Measurements from ENCODE around the gene RMDN3. TPM values are rescaled to one million over a fixed set of nuclear protein-coding genes. Genes with fewer than 3 reads are reported as not detected.

Gene RMDN3
- 23.4 TPM for polyA plus RNA-seq (2013, experiment 1 of 4)
- polyA plus RNA-seq (2013, experiment 2 of 4), result 24.5 TPM
- polyA plus RNA-seq (2013, experiment 3 of 4), result 17.5 TPM
- polyA plus RNA-seq (2013, experiment 4 of 4), result 19.5 TPM

- peak within 1 kb of the TSS; percentile 95 for H3K4me3 ChIP-seq (ENCODE audit: insufficient read depth, low read depth, low read length)
- no peaks in the 10 kb centered on the region for H3K4me1 ChIP-seq (ENCODE audit: control insufficient read depth, insufficient read depth, low read length)
- 8 to 9% methylated on average over 66 of the region's 66 CpGs for WGBS, 2 experiments
Observed at GRCh38 chr15:40754883-40755811, at the start of gene RMDN3. Gene RMDN3 (minus strand): TSS chr15:40755254. CDS start chr15:40754783, 471 bp downstream.

GRCh38 chr15:40803688-40804087 lies 48.6 kb upstream of the RMDN3 start:
- Histone ChIP-seq H3K9me3 (ENCODE audit: control insufficient read depth, low read length) (no peaks in the 10 kb centered on the region), H3K27ac (ENCODE audit: insufficient read depth, low read depth, low read length, poor library complexity, severe bottlenecking) (no peak overlapping the region), H3K4me1 (ENCODE audit: control insufficient read depth, insufficient read depth, low read length) (peaks cover 6% of the 10 kb centered on the region), H3K4me3 (ENCODE audit: insufficient read depth, low read depth, low read length) (no peak overlapping the region), H3K27me3 (ENCODE audit: control insufficient read depth, insufficient read depth, low read length, poor library complexity, severe bottlenecking) (no peaks in the 10 kb centered on the region), H3K36me3 (ENCODE audit: control insufficient read depth, insufficient read depth, low read length) (no peaks in the 10 kb centered on the region)
- 97 to 100% methylated on average over 1 of the region's 1 CpG for WGBS, 2 experiments

More at GRCh38 chr15:40754883-40755811, at the start of gene RMDN3:
- Histone ChIP-seq H3K9me3 (ENCODE audit: control insufficient read depth, low read length) (no peaks in the 10 kb centered on the region), H3K27ac (ENCODE audit: insufficient read depth, low read depth, low read length, poor library complexity, severe bottlenecking) (peak within 1 kb of the TSS; percentile 79), H3K27me3 (ENCODE audit: control insufficient read depth, insufficient read depth, low read length, poor library complexity, severe bottlenecking) (no peaks in the 10 kb centered on the region), H3K36me3 (ENCODE audit: control insufficient read depth, insufficient read depth, low read length) (no peaks in the 10 kb centered on the region)

GRCh38 chr15:40803076-40803475 lies 48.0 kb upstream of the RMDN3 start:
- H3K27me3 ChIP-seq (ENCODE audit: control insufficient read depth, insufficient read depth, low read length, poor library complexity, severe bottlenecking), result no peaks in the 10 kb centered on the region

GRCh38 chr15:40799523-40799922 lies 44.5 kb upstream of the RMDN3 start:
- Histone ChIP-seq H3K27ac (ENCODE audit: insufficient read depth, low read depth, low read length, poor library complexity, severe bottlenecking) (no peak overlapping the region), H3K4me1 (ENCODE audit: control insufficient read depth, insufficient read depth, low read length) (peaks cover 4% of the 10 kb centered on the region)

More at GRCh38 chr15:40803076-40803475, 48.0 kb upstream of the RMDN3 start:
- no peak overlapping the region for H3K4me3 ChIP-seq (ENCODE audit: insufficient read depth, low read depth, low read length)
- H3K27ac ChIP-seq (ENCODE audit: insufficient read depth, low read depth, low read length, poor library complexity, severe bottlenecking), result no peak overlapping the region
- H3K36me3 ChIP-seq (ENCODE audit: control insufficient read depth, insufficient read depth, low read length), result no peaks in the 10 kb centered on the region
- no peaks in the 10 kb centered on the region for H3K9me3 ChIP-seq (ENCODE audit: control insufficient read depth, low read length)
- peaks cover 10% of the 10 kb centered on the region for H3K4me1 ChIP-seq (ENCODE audit: control insufficient read depth, insufficient read depth, low read length)
- WGBS, 2 experiments, result 89 to 99% methylated on average over 2 of the region's 2 CpGs

GRCh38 chr15:40796512-40796911 lies 41.5 kb upstream of the RMDN3 start:
- Histone ChIP-seq H3K4me1 (ENCODE audit: control insufficient read depth, insufficient read depth, low read length) (peaks cover 4% of the 10 kb centered on the region), H3K36me3 (ENCODE audit: control insufficient read depth, insufficient read depth, low read length) (no peaks in the 10 kb centered on the region), H3K9me3 (ENCODE audit: control insufficient read depth, low read length) (no peaks in the 10 kb centered on the region), H3K4me3 (ENCODE audit: insufficient read depth, low read depth, low read length) (no peak overlapping the region), H3K27me3 (ENCODE audit: control insufficient read depth, insufficient read depth, low read length, poor library complexity, severe bottlenecking) (no peaks in the 10 kb centered on the region), H3K27ac (ENCODE audit: insufficient read depth, low read depth, low read length, poor library complexity, severe bottlenecking) (no peak overlapping the region)
- 91 to 94% methylated on average over 5 of the region's 5 CpGs for WGBS, 2 experiments

More at GRCh38 chr15:40799523-40799922, 44.5 kb upstream of the RMDN3 start:
- Histone ChIP-seq H3K4me3 (ENCODE audit: insufficient read depth, low read depth, low read length) (no peak overlapping the region), H3K27me3 (ENCODE audit: control insufficient read depth, insufficient read depth, low read length, poor library complexity, severe bottlenecking) (no peaks in the 10 kb centered on the region), H3K36me3 (ENCODE audit: control insufficient read depth, insufficient read depth, low read length) (no peaks in the 10 kb centered on the region), H3K9me3 (ENCODE audit: control insufficient read depth, low read length) (no peaks in the 10 kb centered on the region)
- 93 to 94% methylated on average over 3 of the region's 3 CpGs for WGBS, 2 experiments

- 90 to 93% methylated on average over 2 of the region's 2 CpGs for whole genome bisulfite sequencing, 2 experiments
- peaks cover 4% of the 10 kb centered on the region for H3K4me1 ChIP-seq (ENCODE audit: control insufficient read depth, insufficient read depth, low read length)
Observed at GRCh38 chr15:40796041-40796440, 41.0 kb upstream of the RMDN3 start.

GRCh38 chr15:40793216-40793989 lies 38.3 kb upstream of the RMDN3 start:
- peaks cover 3% of the 10 kb centered on the region for H3K4me1 ChIP-seq (ENCODE audit: control insufficient read depth, insufficient read depth, low read length)
- no peaks in the 10 kb centered on the region for H3K27me3 ChIP-seq (ENCODE audit: control insufficient read depth, insufficient read depth, low read length, poor library complexity, severe bottlenecking)
- H3K4me3 ChIP-seq (ENCODE audit: insufficient read depth, low read depth, low read length), result no peak overlapping the region
- 96% methylated on average over 9 of the region's 9 CpGs for WGBS, 2 experiments
- H3K36me3 ChIP-seq (ENCODE audit: control insufficient read depth, insufficient read depth, low read length), result no peaks in the 10 kb centered on the region
- H3K27ac ChIP-seq (ENCODE audit: insufficient read depth, low read depth, low read length, poor library complexity, severe bottlenecking), result no peak overlapping the region
- H3K9me3 ChIP-seq (ENCODE audit: control insufficient read depth, low read length), result no peaks in the 10 kb centered on the region

More at GRCh38 chr15:40796041-40796440, 41.0 kb upstream of the RMDN3 start:
- H3K4me3 ChIP-seq (ENCODE audit: insufficient read depth, low read depth, low read length), result no peak overlapping the region
- H3K9me3 ChIP-seq (ENCODE audit: control insufficient read depth, low read length), result no peaks in the 10 kb centered on the region
- no peak overlapping the region for H3K27ac ChIP-seq (ENCODE audit: insufficient read depth, low read depth, low read length, poor library complexity, severe bottlenecking)
- no peaks in the 10 kb centered on the region for H3K27me3 ChIP-seq (ENCODE audit: control insufficient read depth, insufficient read depth, low read length, poor library complexity, severe bottlenecking)
- no peaks in the 10 kb centered on the region for H3K36me3 ChIP-seq (ENCODE audit: control insufficient read depth, insufficient read depth, low read length)

- Histone ChIP-seq H3K9me3 (ENCODE audit: control insufficient read depth, low read length) (no peaks in the 10 kb centered on the region), H3K36me3 (ENCODE audit: control insufficient read depth, insufficient read depth, low read length) (no peaks in the 10 kb centered on the region), H3K4me1 (ENCODE audit: control insufficient read depth, insufficient read depth, low read length) (no peaks in the 10 kb centered on the region), H3K4me3 (ENCODE audit: insufficient read depth, low read depth, low read length) (no peak overlapping the region), H3K27me3 (ENCODE audit: control insufficient read depth, insufficient read depth, low read length, poor library complexity, severe bottlenecking) (no peaks in the 10 kb centered on the region), H3K27ac (ENCODE audit: insufficient read depth, low read depth, low read length, poor library complexity, severe bottlenecking) (no peak overlapping the region)
- WGBS, 2 experiments, result 90 to 94% methylated on average over 3 of the region's 3 CpGs
Observed at GRCh38 chr15:40792394-40792793, 37.3 kb upstream of the RMDN3 start.

GRCh38 chr15:40790718-40791117 lies 35.7 kb upstream of the RMDN3 start:
- 94 to 100% methylated on average over 2 of the region's 3 CpGs for WGBS, 2 experiments
- Histone ChIP-seq H3K4me1 (ENCODE audit: control insufficient read depth, insufficient read depth, low read length) (no peaks in the 10 kb centered on the region), H3K4me3 (ENCODE audit: insufficient read depth, low read depth, low read length) (no peak overlapping the region), H3K27me3 (ENCODE audit: control insufficient read depth, insufficient read depth, low read length, poor library complexity, severe bottlenecking) (no peaks in the 10 kb centered on the region), H3K36me3 (ENCODE audit: control insufficient read depth, insufficient read depth, low read length) (no peaks in the 10 kb centered on the region), H3K27ac (ENCODE audit: insufficient read depth, low read depth, low read length, poor library complexity, severe bottlenecking) (no peak overlapping the region), H3K9me3 (ENCODE audit: control insufficient read depth, low read length) (no peaks in the 10 kb centered on the region)

GRCh38 chr15:40789999-40790398 lies 34.9 kb upstream of the RMDN3 start:
- Histone ChIP-seq H3K4me3 (ENCODE audit: insufficient read depth, low read depth, low read length) (no peak overlapping the region), H3K36me3 (ENCODE audit: control insufficient read depth, insufficient read depth, low read length) (no peaks in the 10 kb centered on the region), H3K27me3 (ENCODE audit: control insufficient read depth, insufficient read depth, low read length, poor library complexity, severe bottlenecking) (no peaks in the 10 kb centered on the region), H3K4me1 (ENCODE audit: control insufficient read depth, insufficient read depth, low read length) (no peaks in the 10 kb centered on the region), H3K9me3 (ENCODE audit: control insufficient read depth, low read length) (no peaks in the 10 kb centered on the region), H3K27ac (ENCODE audit: insufficient read depth, low read depth, low read length, poor library complexity, severe bottlenecking) (no peak overlapping the region)
- 92 to 93% methylated on average over 7 to 8 of the region's 8 CpGs for WGBS, 2 experiments
